Transverse colon (tissue), 3 donors: ENCODE results near the gene OTULIN.

Experiments
- EP300 ChIP-seq: sonication (generic); formaldehyde crosslinking; IDR thresholded peaks from one replicate; pipeline ENCODE4 v1.6.1; 2017; ENCODE audit warnings: antibody characterized with exemption, low read depth
- POLR2A ChIP-seq: fragments of 450-650 bp; IDR thresholded peaks from one replicate; pipeline ENCODE4 v1.6.1; 2016; ENCODE audit warnings: antibody characterized with exemption, mild to moderate bottlenecking, moderate library complexity
- TF ChIP-seq, protein P1 (sequence below), 5 experiments: fragments of 200-600 bp in 3 of 5; fragments of 450-650 bp in 2 of 5; sonication (generic) in 3 of 5; IDR thresholded peaks; 1 replicate in 2 of 5; 2 replicates in 3 of 5; pipeline ENCODE4 v1.5.1; 2016 to 2017; ENCODE audit warnings: antibody characterized with exemption in 5 of 5, inconsistent platforms in 3 of 5, mild to moderate bottlenecking in 2 of 5, moderate library complexity in 1 of 5

DNA sequence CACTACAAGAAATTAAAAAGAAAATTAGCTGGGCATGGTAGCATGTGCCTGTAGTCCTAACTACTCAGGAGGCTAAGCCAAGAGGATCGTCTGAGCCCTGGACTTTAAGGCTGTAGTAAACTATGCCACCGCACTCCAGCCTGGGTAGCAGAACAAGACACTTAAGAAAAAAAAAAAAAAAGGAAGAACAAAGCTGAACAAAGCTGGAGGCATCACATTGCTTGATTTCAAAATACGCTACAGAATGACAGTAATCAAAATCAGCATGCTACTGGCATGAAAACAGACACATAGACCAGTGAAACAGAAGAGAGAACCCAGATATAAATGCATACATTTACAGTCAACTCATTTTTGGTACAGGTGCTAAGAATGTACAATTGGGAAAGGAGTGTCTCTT, 14.5 kb upstream of the OTULIN start:
- TF ChIP-seq, protein P1, sequence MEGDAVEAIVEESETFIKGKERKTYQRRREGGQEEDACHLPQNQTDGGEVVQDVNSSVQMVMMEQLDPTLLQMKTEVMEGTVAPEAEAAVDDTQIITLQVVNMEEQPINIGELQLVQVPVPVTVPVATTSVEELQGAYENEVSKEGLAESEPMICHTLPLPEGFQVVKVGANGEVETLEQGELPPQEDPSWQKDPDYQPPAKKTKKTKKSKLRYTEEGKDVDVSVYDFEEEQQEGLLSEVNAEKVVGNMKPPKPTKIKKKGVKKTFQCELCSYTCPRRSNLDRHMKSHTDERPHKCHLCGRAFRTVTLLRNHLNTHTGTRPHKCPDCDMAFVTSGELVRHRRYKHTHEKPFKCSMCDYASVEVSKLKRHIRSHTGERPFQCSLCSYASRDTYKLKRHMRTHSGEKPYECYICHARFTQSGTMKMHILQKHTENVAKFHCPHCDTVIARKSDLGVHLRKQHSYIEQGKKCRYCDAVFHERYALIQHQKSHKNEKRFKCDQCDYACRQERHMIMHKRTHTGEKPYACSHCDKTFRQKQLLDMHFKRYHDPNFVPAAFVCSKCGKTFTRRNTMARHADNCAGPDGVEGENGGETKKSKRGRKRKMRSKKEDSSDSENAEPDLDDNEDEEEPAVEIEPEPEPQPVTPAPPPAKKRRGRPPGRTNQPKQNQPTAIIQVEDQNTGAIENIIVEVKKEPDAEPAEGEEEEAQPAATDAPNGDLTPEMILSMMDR (IDR thresholded peaks at IDR 0.05): no peak
- no peak for TF ChIP-seq EP300
- TF ChIP-seq POLR2A: no peak
